HG03432 (cell line): Measurements from ENCODE around the gene FBXO21.
"Not testable (repeated sequence)": the region's sequence is repeated elsewhere in the genome, so short reads cannot be mapped to it uniquely, and the experiment has no call there.

Source experiments
- ATAC-seq: cut with Tn5 transposase; IDR thresholded peaks from one replicate; pipeline ENCODE4 v1.9.1; 2021; ENCODE audit warnings: mild to moderate bottlenecking, moderate library complexity; ENCODE audit not compliant: unreplicated experiment

The FBXO21 gene

DNA sequence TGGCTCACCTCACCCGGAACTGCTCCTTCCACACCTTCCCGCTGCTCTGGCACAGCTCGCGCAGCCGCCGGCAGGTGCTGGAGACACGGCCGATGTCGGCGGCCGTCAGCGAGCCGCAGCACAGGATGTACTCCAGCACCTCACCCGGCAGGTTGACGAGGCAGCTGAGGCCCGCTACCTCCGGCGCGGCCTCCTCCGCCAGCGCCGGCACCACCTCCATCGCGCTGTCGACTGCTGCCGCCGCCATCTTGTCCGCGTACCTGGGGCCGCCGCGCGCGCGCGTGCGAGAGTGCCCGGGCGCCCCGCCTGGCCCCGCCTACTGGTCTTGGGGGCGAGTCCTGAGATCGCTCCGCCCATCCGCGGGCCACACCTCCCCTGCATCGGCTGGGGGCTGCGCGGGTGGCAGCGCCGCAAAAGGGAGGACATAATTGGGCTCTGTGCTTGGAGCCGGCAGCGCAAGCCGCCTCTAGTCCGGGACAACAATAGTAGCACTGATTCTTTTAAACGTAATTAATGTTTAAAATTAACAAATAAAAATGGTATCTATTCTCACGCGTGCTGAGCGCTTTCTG is at the start of gene FBXO21:
Gene FBXO21 (minus strand): TSS at position 261 of the 572 bp plus-strand sequence. CDS start 14 bp downstream, at position 247.
- peak; percentile 94 for ATAC-seq

DNA sequence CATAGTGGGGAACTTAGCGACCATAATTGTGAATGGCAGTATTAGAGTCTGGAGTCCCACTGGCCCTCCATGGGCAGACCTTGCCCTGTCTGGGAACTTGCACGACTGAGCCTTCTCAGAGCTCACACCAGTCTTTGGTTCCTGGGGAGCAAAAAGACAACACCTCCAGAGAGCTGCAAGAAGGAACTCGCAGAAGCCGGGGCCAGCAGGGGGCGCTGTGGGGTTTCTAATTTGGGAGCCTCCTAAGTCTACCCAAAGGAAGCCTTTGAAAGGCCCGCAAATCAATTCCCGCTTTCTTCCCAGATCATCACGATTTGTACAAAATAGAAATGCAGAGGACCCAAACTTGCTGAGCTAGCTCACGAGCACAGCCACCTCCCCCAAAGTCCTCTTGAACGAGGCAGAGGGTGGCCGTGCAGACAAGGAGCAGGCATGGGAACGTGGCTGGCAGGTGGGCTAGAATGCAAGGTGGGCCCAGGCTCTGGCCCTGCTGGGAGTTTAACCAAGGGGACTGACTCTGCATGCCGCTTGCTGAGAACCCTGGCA is 46.3 kb upstream of the FBXO21 start:
- no peak for ATAC-seq

DNA sequence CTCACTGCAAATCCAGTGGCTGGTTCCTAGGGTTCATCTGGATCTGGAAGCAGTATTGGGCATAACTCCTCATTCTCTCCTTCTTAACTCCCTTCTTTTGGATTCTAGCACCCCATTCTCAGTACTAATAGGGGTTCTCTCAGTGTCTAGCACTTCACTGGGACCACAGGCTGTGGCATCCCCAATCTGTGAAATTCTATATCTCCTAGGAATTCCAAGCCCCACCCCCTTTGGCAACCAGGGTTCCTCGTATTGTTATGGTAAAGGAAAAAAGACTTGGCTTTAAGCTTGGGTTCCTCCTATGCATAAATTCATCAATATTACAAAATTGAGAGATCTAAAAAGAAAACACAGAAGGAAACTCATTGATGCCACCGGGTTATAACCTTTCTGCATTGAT is 45.0 kb upstream of the FBXO21 start:
- ATAC-seq, result no peak

- ATAC-seq, result no peak
These were observed 44.2 kb upstream of the FBXO21 start for GRCh38 chr12:117234441-117234840.

GRCh38 chr12:117231750-117232149 is 41.5 kb upstream of the FBXO21 start:
- no peak for ATAC-seq

DNA sequence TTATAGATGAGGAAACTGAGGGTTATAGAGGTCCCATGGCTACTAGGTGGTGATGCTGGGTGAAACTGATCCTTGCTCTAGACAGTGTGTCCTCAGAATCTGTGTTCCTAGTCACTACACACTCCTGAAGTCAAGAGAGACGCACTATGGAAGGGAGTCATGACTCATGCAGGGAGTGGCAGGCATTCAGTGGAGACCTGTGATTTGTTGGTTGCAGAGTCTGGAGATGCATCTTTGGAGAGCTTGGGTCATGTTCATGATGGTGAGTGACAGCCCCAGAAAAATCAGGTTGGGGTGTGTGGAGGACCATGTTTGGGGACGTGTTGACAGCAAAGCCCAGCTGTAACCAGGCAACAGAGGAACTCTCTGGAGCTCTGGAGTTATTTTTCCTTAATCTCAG is 38.0 kb upstream of the FBXO21 start:
- ATAC-seq, result no peak

DNA sequence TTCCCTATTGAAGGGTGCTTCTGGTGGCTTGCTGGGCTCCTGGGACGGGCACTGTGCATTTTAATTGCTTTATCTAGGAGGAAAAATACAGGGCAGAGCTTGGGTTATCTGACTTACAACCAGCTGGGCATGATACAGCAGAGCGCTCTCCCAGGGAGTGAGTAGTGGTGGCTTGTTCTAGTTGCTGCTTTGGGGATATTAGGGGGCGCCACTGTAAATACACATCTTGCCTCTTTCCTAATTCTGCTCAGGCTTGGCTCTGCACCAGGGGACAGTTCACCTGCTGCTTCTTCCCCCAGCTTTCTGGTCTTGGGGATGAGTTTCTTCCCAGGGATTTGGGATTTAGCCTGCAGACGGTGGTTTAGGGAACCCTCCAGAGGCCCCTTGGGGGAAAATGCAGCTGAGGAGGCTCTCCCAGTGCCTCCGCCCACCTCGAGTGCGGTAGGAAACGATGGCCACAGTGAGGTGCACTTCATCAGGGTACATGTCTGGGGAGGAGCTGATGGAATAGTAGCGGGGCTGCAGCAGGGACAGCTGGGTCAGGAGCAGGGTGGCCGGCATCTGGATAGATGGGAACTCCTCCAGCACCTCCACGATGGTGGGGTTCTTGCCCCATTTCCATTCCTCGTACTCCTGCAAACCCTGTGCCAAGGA is 36.9 kb upstream of the FBXO21 start:
- no peak for ATAC-seq

DNA sequence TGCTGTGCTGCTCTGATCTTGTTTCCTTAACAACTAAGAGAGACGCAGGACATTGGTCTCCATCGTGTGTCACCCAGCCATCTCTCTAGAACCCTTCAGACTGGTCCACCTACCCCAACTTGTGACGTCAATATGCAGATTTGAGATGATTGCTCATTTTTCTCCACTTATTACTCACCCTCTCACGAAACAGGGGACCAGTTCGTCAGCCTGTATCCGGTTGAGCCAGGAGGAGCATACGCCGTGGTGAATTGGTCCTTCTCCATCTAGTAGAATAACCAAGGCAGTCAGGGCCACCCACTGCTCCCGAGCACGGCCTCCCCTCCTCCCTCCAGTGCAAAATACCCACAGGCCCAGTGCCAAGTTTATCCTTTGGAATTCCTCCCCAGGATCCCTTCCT is 36.2 kb upstream of the FBXO21 start:
- no peak for ATAC-seq

DNA sequence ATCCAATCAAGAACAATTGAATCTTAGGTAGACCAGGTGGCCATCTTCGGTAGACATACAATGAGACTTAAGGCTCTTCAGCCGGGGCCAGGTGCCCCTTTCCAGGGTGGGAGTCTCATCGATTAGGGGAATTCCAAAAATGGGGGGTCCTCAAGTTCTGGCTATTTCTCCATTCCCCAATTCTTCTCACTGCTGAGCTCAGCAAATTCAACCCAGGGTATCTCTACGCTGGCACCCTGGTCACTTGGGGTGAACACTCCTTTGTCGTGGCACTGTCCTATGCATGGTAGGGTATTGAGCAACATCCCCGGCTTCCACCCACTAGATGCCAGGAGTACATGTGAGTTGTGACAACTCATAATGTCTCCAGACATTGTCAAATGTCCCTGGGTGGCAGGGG is 34.9 kb upstream of the FBXO21 start:
- no peak for ATAC-seq

DNA sequence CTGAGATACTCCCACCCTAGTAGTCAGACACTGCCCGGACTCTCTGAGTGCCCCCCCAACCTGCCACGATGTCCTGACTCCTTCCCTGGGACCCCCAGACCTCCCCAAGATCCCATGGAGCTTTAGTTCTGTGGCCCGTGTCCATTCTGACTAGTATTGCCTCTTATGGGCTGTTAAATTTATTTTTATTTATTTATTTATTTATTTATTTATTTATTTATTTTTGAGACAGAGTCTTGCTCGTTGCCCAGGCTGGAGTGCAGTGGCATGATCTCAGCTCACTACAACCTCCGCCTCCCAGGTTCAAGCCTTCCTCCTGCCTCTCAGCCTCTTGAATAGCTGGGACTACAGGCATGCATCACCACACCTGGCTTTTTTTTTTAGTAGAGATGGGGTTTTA is 30.7 kb upstream of the FBXO21 start:
- ATAC-seq, result not testable (repeated sequence)

- no peak for ATAC-seq
These were observed 27.9 kb upstream of the FBXO21 start for GRCh38 chr12:117218149-117218548.

- ATAC-seq, result no peak
These were observed 26.4 kb upstream of the FBXO21 start for GRCh38 chr12:117216686-117217085.

DNA sequence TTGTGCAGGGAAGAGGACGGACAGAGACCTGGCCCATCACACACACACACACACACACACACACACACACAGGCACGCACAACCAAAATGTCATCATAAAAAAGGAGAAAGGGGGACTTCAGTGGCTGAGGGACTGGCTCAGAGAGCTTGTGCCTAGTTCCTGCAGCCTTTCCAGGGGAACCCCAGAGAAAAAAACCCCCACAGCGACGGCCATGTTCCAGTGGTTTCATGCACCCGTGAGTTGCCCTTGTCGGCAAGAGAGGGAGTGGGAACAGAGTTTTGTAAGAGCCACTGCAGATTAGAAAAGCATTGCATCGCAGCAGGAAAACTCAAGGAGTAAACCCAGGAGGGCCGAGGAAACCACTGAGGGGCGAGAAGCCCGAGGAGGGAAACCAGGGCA is 24.5 kb upstream of the FBXO21 start:
- ATAC-seq, result no peak

- ATAC-seq, result no peak
These were observed 23.1 kb upstream of the FBXO21 start for GRCh38 chr12:117213295-117213808.

DNA sequence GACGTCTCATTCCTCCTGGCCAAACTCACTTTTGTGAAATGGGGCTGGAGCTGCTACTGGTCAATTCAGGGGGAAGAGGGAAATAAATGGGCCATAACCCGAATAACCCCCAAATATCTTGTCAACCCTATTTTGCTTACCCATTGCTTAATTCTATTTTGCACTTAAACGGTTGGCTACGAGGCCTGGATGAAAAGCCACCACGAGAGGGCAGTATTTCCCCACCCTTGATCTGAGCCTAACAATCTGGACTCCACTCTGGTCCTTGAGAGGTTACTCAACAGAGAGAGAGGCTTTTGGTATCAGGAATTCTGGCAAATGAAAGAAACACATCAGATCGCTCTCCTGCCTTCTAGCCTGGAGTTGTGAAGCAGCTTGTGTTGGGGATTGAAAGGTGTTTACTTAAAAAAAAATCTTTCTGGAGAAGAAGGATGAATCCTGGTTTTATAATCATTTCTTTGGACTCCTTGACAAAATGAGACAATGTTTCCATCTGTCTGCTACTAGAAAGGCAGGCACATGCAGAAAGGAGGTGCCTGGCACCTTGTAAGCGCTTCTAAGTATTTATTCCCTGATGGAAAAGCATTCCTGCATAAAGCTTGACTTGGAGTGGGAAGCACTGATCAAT is 22.4 kb upstream of the FBXO21 start:
- no peak for ATAC-seq

DNA sequence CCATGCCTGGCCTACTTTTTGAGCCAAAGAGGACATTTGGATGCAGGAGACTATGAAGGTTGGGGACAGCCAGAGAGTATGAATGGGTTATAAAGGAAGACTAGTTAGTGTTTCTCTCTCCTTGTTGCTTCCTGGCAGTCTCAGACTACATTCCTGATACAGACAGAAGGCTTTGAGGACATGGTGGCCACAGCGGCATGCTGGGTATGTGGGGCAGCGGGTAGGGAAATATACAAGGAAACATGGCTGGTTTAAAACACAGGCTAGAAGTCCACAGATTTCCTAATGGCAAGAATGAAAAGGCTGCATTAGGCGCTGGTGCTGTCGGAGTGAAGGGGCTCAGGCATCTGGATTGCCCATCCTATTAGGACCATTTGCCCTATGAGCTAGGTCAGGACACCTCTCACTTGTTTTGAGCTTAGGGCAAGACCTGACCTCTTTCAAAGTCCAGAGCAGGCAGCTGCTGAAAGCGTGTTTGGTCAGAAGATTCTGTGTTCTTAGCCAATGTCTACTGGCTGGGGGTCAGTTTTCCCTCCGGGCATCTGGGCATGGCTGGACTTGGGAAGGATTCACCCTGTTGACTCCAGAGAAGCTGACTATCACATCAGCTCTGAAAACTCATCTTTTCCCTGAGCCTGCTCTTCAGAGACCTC is 20.1 kb upstream of the FBXO21 start:
- no peak for ATAC-seq

DNA sequence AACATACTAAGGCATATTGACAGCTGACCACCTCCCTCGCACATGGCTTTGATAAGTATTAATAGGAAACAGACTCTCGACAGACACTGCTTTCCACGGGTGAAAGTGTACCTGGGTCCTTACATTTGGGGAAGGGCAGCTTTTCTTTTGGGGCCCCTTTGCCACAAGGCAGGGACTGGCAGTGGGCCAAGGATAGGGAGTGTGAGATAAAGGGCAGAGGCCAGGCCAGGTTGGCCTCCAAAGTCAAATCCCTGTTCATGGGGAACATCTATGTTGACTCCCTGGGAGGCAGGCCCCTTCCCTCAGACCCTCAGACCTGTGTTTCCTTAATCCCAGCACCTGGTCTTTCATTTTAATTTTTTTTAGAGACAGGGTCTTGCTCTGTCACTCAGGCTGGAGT is 19.4 kb upstream of the FBXO21 start:
- no peak for ATAC-seq

- no peak for ATAC-seq
These were observed 18.7 kb upstream of the FBXO21 start for GRCh38 chr12:117208811-117209455.

- no peak for ATAC-seq
These were observed 17.9 kb upstream of the FBXO21 start for GRCh38 chr12:117208206-117208605.

DNA sequence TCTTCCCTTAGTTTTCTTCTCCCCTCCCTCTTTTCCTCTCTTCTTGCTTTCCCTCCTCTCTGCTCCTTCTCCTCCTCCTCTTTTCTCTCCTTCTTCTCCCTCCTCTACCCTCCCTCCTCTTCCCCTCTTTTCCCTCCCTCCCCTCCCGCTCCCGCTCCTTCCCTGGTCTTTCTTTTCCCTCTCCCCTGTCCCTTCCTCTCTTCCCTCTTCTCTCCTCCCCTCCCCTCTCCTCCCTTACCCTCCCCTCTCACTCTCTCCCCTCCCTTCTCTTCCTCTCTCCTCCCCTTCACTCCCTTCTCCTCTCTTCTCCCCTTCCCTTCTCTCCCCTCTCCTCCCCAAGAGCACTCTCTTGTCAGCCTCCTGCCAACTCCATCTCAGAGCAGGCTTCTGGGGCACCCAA is 17.4 kb upstream of the FBXO21 start:
- no peak for ATAC-seq

- no peak for ATAC-seq
These were observed 12.3 kb upstream of the FBXO21 start for GRCh38 chr12:117202556-117202955.
